ENCODE data around the gene SEMA6A.

The SEMA6A gene

DNA sequence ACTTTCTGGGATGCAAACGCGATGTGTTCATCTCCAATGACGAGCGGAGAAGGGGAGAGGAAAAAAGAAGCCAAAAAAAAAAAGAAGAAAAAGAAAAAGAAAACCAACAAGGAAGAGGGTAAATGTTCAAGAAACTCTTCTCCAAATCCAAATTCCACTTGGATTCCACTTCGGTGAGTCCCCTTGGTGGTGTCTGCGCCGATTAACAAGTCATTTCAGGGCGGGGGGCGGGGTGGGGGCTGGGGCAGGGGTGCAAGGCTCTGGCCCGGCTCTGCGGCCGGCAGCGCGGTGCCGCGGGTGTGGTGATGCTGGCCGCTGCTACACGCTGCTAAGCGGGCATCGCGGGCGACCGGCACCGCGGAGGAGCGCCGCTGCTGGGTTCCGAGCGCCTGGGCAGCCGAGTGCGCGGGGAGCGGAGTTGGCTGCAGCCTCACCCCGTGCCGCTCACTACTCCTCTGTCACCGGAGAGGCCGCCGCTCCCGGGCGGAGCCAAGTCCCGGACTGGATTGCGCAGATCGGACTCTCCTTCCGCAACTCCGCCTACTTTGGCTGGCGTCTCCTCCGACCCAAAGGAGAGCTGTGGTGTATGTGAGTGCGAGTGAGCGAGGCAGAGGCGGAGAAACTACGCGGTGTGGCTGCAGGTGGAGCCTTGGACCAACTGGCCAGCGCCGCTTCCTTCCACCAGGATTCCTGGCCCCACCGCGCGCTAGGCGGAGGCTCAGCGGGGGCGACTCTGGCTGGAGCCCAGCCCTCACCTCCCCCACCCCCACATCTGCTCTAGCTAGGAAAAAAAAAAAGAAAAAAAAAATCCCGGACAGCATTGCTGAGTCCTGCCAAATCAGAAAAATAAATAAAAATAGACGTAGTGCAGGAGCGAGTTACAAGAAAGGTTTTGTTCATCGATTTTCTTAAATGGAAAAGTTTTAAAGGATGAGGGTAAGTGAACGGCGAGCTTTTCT is at the start of gene SEMA6A:
TSS of gene SEMA6A (minus strand) at position 457 of the 959 bp plus-strand sequence. CDS start 69,879 bp downstream, outside the sequence.
- DNase-seq (ENCODE audit: low spot score): no peak

- DNase-seq (ENCODE audit: low spot score): no peak
Measured at GRCh38 chr5:116622375-116623050, 47.9 kb upstream of the SEMA6A start.

GRCh38 chr5:116621599-116621998 is 47.0 kb upstream of the SEMA6A start:
- DNase-seq (ENCODE audit: low spot score): no peak

- no peak for DNase-seq (ENCODE audit: low spot score)
Measured at GRCh38 chr5:116616876-116617275, 42.3 kb upstream of the SEMA6A start.

DNA sequence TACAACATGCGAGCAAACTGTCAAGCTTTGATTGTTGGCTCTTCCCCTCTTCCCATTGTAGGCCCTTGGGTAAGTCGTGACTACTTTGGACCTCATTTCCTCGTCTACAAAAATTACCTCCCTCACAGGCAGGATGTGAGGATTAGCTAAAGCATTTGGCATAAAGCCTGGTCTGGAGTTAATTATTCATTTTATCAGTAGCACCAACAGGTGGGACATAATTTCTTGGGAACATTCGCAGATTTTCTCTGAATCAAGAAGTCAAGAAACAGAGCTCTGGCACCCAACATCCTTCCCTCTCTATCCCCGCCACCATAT is 39.9 kb upstream of the SEMA6A start:
- no peak for DNase-seq (ENCODE audit: low spot score)

- DNase-seq (ENCODE audit: low spot score): no peak
Measured at GRCh38 chr5:116613445-116613844, 38.8 kb upstream of the SEMA6A start.

DNA sequence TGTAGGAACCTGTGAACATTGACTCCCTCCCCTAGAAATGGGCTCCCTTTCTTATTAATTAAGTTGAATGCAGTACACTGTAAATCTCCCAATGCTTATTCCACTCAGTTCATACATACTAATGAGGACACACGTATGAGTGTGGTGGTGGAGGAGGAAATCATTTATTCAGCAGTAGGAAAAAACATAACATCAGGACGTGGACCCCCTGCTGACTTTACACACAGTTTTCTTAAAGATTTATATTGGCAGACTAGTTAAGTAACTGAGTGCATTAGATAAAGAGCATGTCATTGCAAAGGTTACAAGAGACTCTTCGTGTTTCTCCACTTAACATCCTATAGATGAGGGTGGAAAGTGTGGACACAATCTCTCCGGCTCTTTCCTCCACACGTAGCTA is 37.8 kb upstream of the SEMA6A start:
- no peak for DNase-seq (ENCODE audit: low spot score)

DNA sequence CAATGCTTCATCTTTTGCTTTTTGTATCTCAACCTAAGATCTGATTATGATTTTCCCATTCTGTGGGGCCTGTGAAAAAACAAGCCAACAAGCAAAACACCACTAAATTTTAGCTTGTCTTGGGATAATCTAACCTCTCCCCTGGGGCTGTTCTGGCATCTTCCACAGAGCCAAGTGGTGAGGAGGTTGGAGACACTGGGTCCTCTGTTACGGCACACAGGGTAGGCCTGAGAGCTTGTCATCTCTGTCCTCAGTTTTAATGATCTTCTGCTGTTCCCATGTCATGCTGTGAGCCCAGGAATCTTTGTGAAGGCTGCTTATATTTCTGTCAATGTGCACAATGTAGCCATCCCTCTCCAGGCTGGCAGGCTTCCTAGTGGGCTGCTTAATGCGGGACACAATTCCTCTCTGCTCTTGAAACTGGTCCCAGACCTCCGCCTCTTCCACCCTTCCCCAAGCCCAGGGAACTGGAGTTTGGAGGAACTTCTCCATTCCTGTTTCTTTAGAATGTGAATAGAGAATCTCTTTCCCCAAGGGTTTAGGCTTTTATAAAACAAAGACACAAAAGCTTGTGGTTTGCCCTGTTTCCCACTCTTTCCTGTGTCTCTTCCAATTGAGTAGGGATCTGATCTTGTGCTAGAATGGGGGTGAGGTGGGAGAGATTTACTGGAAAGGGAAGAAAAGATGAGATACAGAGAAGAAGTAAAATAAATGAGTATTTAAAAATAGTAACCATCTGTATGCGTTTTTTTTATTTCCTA is 30.9 kb upstream of the SEMA6A start:
- DNase-seq (ENCODE audit: low spot score): no peak

- DNase-seq (ENCODE audit: low spot score): no peak
Measured at GRCh38 chr5:116604805-116605204, 30.2 kb upstream of the SEMA6A start.

DNA sequence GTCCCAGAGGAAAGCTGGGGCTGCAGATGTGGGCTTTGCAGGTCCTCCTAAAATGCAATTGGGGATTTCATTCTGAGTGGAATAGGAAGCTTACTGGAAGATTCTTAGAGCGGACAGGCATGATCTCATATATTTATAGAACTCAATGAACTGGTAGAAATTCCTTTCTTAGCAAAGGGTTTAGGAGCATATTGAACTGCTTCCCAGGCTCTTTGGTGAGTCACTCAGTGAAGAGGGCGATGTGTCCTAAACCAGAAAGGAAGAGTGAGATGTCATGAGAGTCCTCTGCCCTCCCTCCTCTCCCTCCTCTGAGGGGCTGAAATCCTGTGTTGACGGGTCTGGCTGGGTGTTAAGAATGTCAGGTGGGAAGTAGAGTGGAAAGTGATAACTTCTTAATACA is 26.3 kb upstream of the SEMA6A start:
- DNase-seq (ENCODE audit: low spot score): no peak

DNA sequence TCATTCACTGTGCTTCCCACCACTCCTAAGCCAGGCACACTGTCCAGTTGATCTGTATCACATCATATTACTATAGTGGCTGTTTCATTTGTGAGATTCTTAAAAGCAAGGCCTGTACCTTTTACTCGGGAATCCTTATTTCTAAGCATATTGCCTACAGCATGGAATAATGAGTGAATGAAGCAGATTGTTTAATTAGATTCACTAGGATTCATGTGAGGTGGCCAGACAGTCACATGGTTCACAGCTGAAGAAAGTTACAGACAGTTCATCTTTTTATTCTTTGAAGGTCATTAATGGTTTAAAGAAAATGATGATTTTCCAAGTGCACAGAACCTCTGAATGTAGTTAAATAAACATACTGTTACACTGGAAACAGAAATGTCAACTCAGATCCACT is 24.3 kb upstream of the SEMA6A start:
- no peak for DNase-seq (ENCODE audit: low spot score)

GRCh38 chr5:116595498-116595897 is 20.9 kb upstream of the SEMA6A start:
- no peak for DNase-seq (ENCODE audit: low spot score)

DNA sequence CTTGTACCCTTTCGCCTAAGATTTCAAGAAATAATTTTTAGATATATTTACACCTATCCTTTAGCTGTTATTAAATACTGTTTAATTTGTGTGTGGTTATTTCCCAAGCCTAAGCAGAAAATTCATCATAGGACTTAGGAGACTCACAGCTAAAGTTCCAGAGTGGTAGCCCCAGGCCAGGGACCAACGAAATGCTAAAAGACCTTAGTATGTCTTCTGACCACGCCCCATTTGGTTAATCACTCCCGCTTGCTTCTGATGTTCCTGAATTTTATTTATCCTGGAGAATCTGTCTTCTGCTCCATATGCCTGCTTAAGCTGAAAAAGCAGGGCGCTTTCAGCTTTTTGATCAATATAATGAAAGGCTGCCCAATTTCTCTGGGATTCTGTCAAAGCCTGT is 18.7 kb upstream of the SEMA6A start:
- no peak for DNase-seq (ENCODE audit: low spot score)

GRCh38 chr5:116585227-116585626 is 10.6 kb upstream of the SEMA6A start:
- no peak for DNase-seq (ENCODE audit: low spot score)

- DNase-seq (ENCODE audit: low spot score): no peak
Measured at GRCh38 chr5:116583862-116584222, 9.2 kb upstream of the SEMA6A start.

- no peak for DNase-seq (ENCODE audit: low spot score)
Measured at GRCh38 chr5:116583085-116583861, 8.7 kb upstream of the SEMA6A start.

DNA sequence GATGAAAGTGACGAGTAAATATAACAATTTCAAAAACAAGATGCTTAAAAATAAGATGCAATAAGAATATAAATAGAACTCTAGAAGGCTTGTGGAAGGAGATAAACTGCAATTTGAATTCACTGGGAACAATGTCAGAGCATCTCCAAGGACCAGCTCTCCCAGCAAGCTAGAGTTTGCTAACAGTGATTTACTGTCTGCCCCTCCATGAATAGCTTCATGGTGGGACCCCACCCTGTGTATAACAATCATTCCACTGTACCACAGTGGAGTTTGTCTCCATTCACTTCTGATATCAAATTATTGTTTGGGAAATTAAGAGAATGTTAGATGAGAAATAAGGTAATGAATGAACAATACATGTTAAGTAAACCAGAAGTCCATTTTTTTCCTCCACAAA is 7.3 kb upstream of the SEMA6A start:
- DNase-seq (ENCODE audit: low spot score): no peak

DNA sequence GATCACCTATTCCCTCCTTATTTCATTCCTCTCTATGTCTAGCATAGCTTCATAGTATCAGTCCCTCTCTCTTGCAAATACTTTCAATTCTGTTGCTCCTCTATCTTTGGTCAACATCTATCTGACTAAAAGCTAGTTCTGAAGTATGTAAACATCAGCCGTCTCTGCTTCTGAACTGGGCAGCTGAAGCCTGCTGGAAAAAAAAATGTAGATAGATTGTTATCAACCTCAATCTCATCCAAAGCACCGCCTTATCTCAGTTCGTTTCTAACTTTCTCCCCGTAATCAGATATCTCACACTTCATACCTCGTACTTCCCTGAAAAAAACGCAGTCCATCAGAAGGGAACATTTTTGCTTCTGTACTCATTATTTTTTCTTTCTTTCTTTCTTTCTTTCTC is 4.5 kb upstream of the SEMA6A start:
- no peak for DNase-seq (ENCODE audit: low spot score)

- no peak for DNase-seq (ENCODE audit: low spot score)
Measured at GRCh38 chr5:116578676-116579075, 4.1 kb upstream of the SEMA6A start.

- DNase-seq (ENCODE audit: low spot score): no peak
Measured at GRCh38 chr5:116577064-116577788, 2.6 kb upstream of the SEMA6A start.

- DNase-seq (ENCODE audit: low spot score): no peak
Measured at GRCh38 chr5:116576053-116576713, 1.6 kb upstream of the SEMA6A start.
